Keratinocyte (primary cell): ENCODE data around the gene LMAN2L.

Experiments used
- CTCF ChIP-seq, 3 experiments: IDR thresholded peaks in 1 of 3; conservative IDR thresholded peaks in 1 of 3; optimal IDR thresholded peaks in 1 of 3; 2 replicates in 2 of 3; 3 replicates in 1 of 3; pipeline versions ENCODE3 to v1.5.1; 2011; ENCODE audit warnings: low read length in 3 of 3, mild to moderate bottlenecking in 3 of 3, moderate library complexity in 2 of 3, control low read depth in 1 of 3, inconsistent platforms in 1 of 3; ENCODE audit not compliant: insufficient read depth in 2 of 3; ENCODE audit errors: extremely low read depth in 1 of 3
- EZH2 ChIP-seq: IDR thresholded peaks from one replicate; pipeline ENCODE4 v1.6.1; 2012; ENCODE audit warnings: inconsistent platforms, mild to moderate bottlenecking, low read length, moderate library complexity

- TF ChIP-seq CTCF (optimal IDR thresholded peaks at IDR 0.05 in 1 of 3, IDR thresholded peaks at IDR 0.05 in 1 of 3, conservative IDR thresholded peaks at IDR 0.05 in 1 of 3; ENCODE audit: extremely low read depth in 1 of 3, insufficient read depth in 2 of 3, low read length in 3 of 3) (no peak), EZH2 (no peak)
Observed at GRCh38 chr2:96734880-96735583, 4.8 kb downstream of the LMAN2L start.
